Measurements from ENCODE around the gene HOXC6. TPM values are rescaled to one million over a fixed set of nuclear protein-coding genes. Genes with fewer than 3 reads are reported as not detected.
A peak's percentile ranks its signal among the peaks of the same experiment; 100 is the strongest.

Gene HOXC6
- total and polyA plus RNA-seq, 2 of the 8 experiments (the other 6 are each of a cell fraction or from before 2014, with no cell fraction given): not detected

GRCh38 chr12:54004841-54005530 lies 23.3 kb upstream of the HOXC6 start:
- H4K8ac ChIP-seq (ENCODE audit: extremely low read depth, insufficient read depth, low read length): no peak overlapping the region
- no peak overlapping the region for H3K23ac ChIP-seq (ENCODE audit: insufficient read length)
- peaks cover 97 to 100% (median 100%) of the 10 kb centered on the region in 4 experiments for H3K27me3 ChIP-seq (replicated peaks in 1 of 4; ENCODE audit: control insufficient read depth in 3 of 4, extremely low read depth in 1 of 4, insufficient read depth in 3 of 4, low read length in 3 of 4)
- CTCF ChIA-PET (ENCODE audit: partially characterized antibody): interaction anchor here (0.8 to 11.3 kb wide), 25 partner anchors 8 to 374 kb away, joined by 3 to 172 read pairs (median 7); partner anchors contain the start of genes HOXC10, HOXC4, HOXC5 and HOXC6
- no peak overlapping the region for H4K5ac ChIP-seq (ENCODE audit: insufficient read length, low read depth, low read length)
- peaks cover 0 to 9% (median 1%) of the 10 kb centered on the region in 4 experiments; a peak in 3 of 7 replicates for H3K4me1 ChIP-seq (replicated peaks in 1 of 4; ENCODE audit: control insufficient read depth in 3 of 4, insufficient read depth in 4 of 4, low read length in 3 of 4)
- H3K18ac ChIP-seq (ENCODE audit: extremely low read depth, low read length): no peak overlapping the region
- H3K27ac ChIP-seq (ENCODE audit: low read depth, low read length): no peak overlapping the region
- H4K91ac ChIP-seq (replicated peaks; ENCODE audit: insufficient read length, low read length): no peak overlapping the region
- no peak overlapping the region for H2AFZ ChIP-seq (ENCODE audit: low read length)
- H2BK15ac ChIP-seq (ENCODE audit: low read length): no peak overlapping the region
- peaks cover 2% of the 10 kb centered on the region; the same call in 1 of the 2 replicates for H3K23me2 ChIP-seq (ENCODE audit: low read depth, low read length)
- H2BK5ac ChIP-seq (ENCODE audit: low read depth, low read length): no peak overlapping the region
- FAIRE-seq (no peak), DNase-seq (ENCODE audit: low read depth in 1 of 2, low spot score in 2 of 2) (no peak)
- POLR2A ChIA-PET (ENCODE audit: partially characterized antibody): interaction anchor here (1.0 kb wide), 1 partner anchor 22 kb away, joined by 3 read pairs; no protein-coding TSS in a partner anchor
- H2BK20ac ChIP-seq (ENCODE audit: low read length): no peak overlapping the region
- 21% methylated on average over 31 of the region's 31 CpGs; no CpG with 5 or more reads in 1 of the 2 experiments for WGBS, 2 experiments (ENCODE audit: extremely low coverage in 1 of 2, insufficient coverage in 1 of 2, insufficient read length in 1 of 2, insufficient replicate concordance in 2 of 2, low coverage in 1 of 2, low lambda C conversion rate in 2 of 2, missing lambda C conversion rate in 1 of 2)
- no peak overlapping the region for H2BK12ac ChIP-seq (ENCODE audit: low read depth, low read length)
- H2BK120ac ChIP-seq (replicated peaks; ENCODE audit: low read depth, low read length): no peak overlapping the region
- no peak overlapping the region for H3K14ac ChIP-seq (ENCODE audit: insufficient read length)
- H3K4me2 ChIP-seq (ENCODE audit: insufficient read depth in 1 of 2, low read depth in 2 of 2, low read length in 2 of 2): no peak overlapping the region
- no peak overlapping the region for H2AK5ac ChIP-seq (ENCODE audit: low read depth, low read length)
- no peak overlapping the region for H3K4me3 ChIP-seq (ENCODE audit: extremely low read depth in 1 of 4, insufficient read depth in 2 of 4, low read depth in 3 of 4, low read length in 4 of 4)
- H3K9ac ChIP-seq (replicated peaks in 1 of 4; ENCODE audit: extremely low read depth in 1 of 4, low read depth in 3 of 4, low read length in 3 of 4): no peak overlapping the region
- no peaks in the 10 kb centered on the region for H3K9me3 ChIP-seq (ENCODE audit: insufficient read depth in 2 of 2, low read depth in 1 of 2, low read length in 1 of 2)
- no peak overlapping the region for H3K56ac ChIP-seq (replicated peaks; ENCODE audit: insufficient read length, low read depth, low read length)
- H3K79me1 ChIP-seq (ENCODE audit: low read depth, low read length): no peaks in the 10 kb centered on the region
- H3K4ac ChIP-seq (replicated peaks; ENCODE audit: insufficient read length, low read depth, low read length): no peak overlapping the region
- peak; percentile 93 for TF ChIP-seq SUZ12 (IDR thresholded peaks at IDR 0.05; ENCODE audit: low read length)
- TF ChIP-seq GTF2F1 (IDR thresholded peaks at IDR 0.05; ENCODE audit: borderline replicate concordance, low read depth, low read length): no peak
- TF ChIP-seq EZH2 (IDR thresholded peaks at IDR 0.05; ENCODE audit: low read depth, low read length, severe bottlenecking): peak; percentile 93
- H3K36me3 ChIP-seq (ENCODE audit: control insufficient read depth in 2 of 4, insufficient read depth in 4 of 4, low read length in 3 of 4): peaks cover 0 to 2% (median 0%) of the 10 kb centered on the region in 4 experiments; a peak in 1 of 8 replicates
- peaks cover 0 to 34% of the 10 kb centered on the region in 2 experiments for H4K20me1 ChIP-seq (replicated peaks in 1 of 2; ENCODE audit: control insufficient read depth in 1 of 2, insufficient read depth in 2 of 2, low read length in 2 of 2)
- no peaks in the 10 kb centered on the region for H3K79me2 ChIP-seq (ENCODE audit: control insufficient read depth in 1 of 2, insufficient read depth in 2 of 2, low read length in 2 of 2)

Measured in H1 (cell line).